Measurements from ENCODE around the gene KANSL1. TPM values are rescaled to one million over a fixed set of nuclear protein-coding genes. Genes with fewer than 3 reads are reported as not detected.
A peak's percentile ranks its signal among the peaks of the same experiment; 100 is the strongest.

The KANSL1 gene
- total and polyA plus RNA-seq, 3 experiments from 2014 or later = 20.9 to 70.7 (median 69.2) TPM

DNA sequence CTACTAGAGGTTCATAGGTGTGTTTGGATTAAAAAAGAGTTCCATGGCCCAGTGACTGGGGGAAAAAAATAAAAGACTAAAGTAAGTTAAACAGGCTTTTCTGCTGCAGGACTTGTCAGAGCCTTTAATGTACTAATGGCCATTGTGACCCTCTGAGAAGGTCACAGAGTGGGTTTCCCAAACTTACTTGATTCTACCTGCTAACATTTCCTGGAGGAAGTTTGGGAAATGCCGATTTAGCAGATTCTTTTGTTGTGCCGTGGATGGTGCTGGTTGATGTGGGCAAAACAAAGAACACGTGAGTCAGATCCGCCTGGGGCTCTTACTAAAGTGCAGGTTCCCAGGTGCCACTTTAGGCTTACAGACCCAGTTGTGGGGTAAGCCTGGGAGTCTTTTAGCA, 207.8 kb downstream of the KANSL1 start:
- Histone ChIP-seq H3K36me3 (ENCODE audit: insufficient read depth, low read length) (no peaks in the 10 kb centered on the region), H3K27ac (ENCODE audit: low read depth, low read length) (no peak overlapping the region), H3K9me3 (ENCODE audit: low read length) (no peaks in the 10 kb centered on the region), H3K27me3 (ENCODE audit: insufficient read depth, low read length, poor library complexity, severe bottlenecking) (no peaks in the 10 kb centered on the region), H3K4me1 (ENCODE audit: insufficient read depth, low read length) (no peaks in the 10 kb centered on the region), H3K4me3 (ENCODE audit: low read length) (no peak overlapping the region)
- no peak overlapping the region for H3K4me3 Mint-ChIP-seq
- CTCF ChIA-PET = no interaction called here
- H3K27ac Mint-ChIP-seq = peak overlapping the region in 2 of 8 donors; percentile 10 to 24
- no peaks in the 10 kb centered on the region for H3K9me3 Mint-ChIP-seq
- no peaks in the 10 kb centered on the region for H3K36me3 Mint-ChIP-seq
- POLR2A ChIA-PET = no interaction called here
- H3K4me1 Mint-ChIP-seq = no peaks in the 10 kb centered on the region
- DNase-seq = no peak
- peaks cover 0 to 5% of the 10 kb centered on the region in 2 donors for H3K27me3 Mint-ChIP-seq

DNA sequence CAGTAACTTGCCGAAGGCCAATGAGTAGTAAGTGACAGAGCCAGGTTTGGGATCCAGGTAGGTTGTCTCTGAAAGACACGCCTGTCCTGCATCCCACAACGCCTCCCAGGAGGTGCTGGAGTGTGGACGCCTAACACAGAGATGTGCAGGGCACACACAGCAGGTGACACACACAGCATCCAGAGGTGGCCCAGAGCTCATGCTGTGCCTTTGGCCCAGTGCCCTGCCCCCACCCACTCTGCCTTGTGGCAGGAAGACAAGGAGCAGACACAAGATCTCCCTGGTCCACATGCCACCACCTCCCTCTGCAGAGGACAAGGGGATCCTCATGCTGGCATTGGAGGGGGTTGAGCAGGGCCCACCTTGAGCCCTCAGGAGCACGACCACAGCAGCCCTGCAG, 208.9 kb downstream of the KANSL1 start:
- ChIA-PET POLR2A (no interaction called here), CTCF (no interaction called here)
- H3K4me3 ChIP-seq (ENCODE audit: low read length) = no peak overlapping the region
- H3K36me3 Mint-ChIP-seq = no peaks in the 10 kb centered on the region
- H3K4me1 Mint-ChIP-seq = no peaks in the 10 kb centered on the region
- H3K9me3 ChIP-seq (ENCODE audit: low read length) = no peaks in the 10 kb centered on the region
- no peak overlapping the region for H3K27ac Mint-ChIP-seq
- H3K4me3 Mint-ChIP-seq = no peak overlapping the region
- H3K27ac ChIP-seq (ENCODE audit: low read depth, low read length) = no peak overlapping the region
- H3K27me3 ChIP-seq (ENCODE audit: insufficient read depth, low read length, poor library complexity, severe bottlenecking) = no peaks in the 10 kb centered on the region
- no peaks in the 10 kb centered on the region for H3K9me3 Mint-ChIP-seq
- no peaks in the 10 kb centered on the region for H3K36me3 ChIP-seq (ENCODE audit: insufficient read depth, low read length)
- no peaks in the 10 kb centered on the region for H3K4me1 ChIP-seq (ENCODE audit: insufficient read depth, low read length)
- peaks cover 0 to 5% of the 10 kb centered on the region in 2 donors for H3K27me3 Mint-ChIP-seq
- DNase-seq = no peak

DNA sequence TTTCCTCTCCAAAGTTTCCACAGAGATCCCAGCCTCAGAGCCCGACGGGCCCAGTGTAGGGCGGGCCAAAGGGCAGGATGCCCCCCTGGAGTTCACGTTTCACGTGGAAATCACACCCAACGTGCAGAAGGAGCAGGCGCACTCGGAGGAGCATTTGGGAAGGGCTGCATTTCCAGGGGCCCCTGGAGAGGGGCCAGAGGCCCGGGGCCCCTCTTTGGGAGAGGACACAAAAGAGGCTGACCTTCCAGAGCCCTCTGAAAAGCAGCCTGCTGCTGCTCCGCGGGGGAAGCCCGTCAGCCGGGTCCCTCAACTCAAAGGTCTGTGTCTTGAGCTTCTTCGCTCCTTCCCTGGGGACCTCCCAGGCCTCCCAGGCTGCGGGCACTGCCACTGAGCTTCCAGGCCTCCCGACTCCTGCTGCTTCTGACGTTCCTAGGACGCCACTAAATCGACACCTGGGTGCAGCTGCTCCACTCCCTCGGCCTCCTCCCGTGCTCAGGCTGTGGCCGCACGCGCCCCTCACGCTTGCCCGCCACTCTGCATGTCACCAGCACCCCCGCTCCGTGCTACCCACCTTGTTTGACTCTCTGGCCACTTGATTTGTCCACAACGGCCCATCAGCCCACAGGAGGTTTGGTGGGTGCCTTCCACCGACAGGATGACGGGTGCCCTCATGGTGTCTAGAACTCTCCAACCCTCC, 209.5 kb downstream of the KANSL1 start:
- Histone ChIP-seq H3K4me1 (ENCODE audit: insufficient read depth, low read length) (no peaks in the 10 kb centered on the region), H3K9me3 (ENCODE audit: low read length) (no peaks in the 10 kb centered on the region), H3K4me3 (ENCODE audit: low read length) (no peak overlapping the region), H3K27ac (ENCODE audit: low read depth, low read length) (no peak overlapping the region), H3K27me3 (ENCODE audit: insufficient read depth, low read length, poor library complexity, severe bottlenecking) (no peaks in the 10 kb centered on the region), H3K36me3 (ENCODE audit: insufficient read depth, low read length) (no peaks in the 10 kb centered on the region)
- no peaks in the 10 kb centered on the region for H3K9me3 Mint-ChIP-seq
- CTCF ChIA-PET = no interaction called here
- no peaks in the 10 kb centered on the region for H3K4me1 Mint-ChIP-seq
- H3K27me3 Mint-ChIP-seq = peaks cover 0 to 5% of the 10 kb centered on the region in 2 donors
- POLR2A ChIA-PET = no interaction called here
- H3K36me3 Mint-ChIP-seq = no peaks in the 10 kb centered on the region
- H3K4me3 Mint-ChIP-seq = no peak overlapping the region
- no peak for DNase-seq
- no peak overlapping the region for H3K27ac Mint-ChIP-seq

- no peak overlapping the region for H3K27ac ChIP-seq (ENCODE audit: low read depth, low read length)
- H3K36me3 Mint-ChIP-seq = no peaks in the 10 kb centered on the region
- H3K4me1 Mint-ChIP-seq = peaks cover 0 to under 1% (median 0%) of the 10 kb centered on the region in 3 donors
- no peak for DNase-seq
- H3K4me3 ChIP-seq (ENCODE audit: low read length) = no peak overlapping the region
- no peak overlapping the region for H3K27ac Mint-ChIP-seq
- CTCF ChIA-PET = no interaction called here
- no peaks in the 10 kb centered on the region for H3K9me3 Mint-ChIP-seq
- no peaks in the 10 kb centered on the region for H3K4me1 ChIP-seq (ENCODE audit: insufficient read depth, low read length)
- peaks cover 0 to 5% of the 10 kb centered on the region in 2 donors for H3K27me3 Mint-ChIP-seq
- POLR2A ChIA-PET = no interaction called here
- H3K4me3 Mint-ChIP-seq = no peak overlapping the region
- H3K9me3 ChIP-seq (ENCODE audit: low read length) = no peaks in the 10 kb centered on the region
- H3K36me3 ChIP-seq (ENCODE audit: insufficient read depth, low read length) = no peaks in the 10 kb centered on the region
- H3K27me3 ChIP-seq (ENCODE audit: insufficient read depth, low read length, poor library complexity, severe bottlenecking) = no peaks in the 10 kb centered on the region
These were observed 210.2 kb downstream of the KANSL1 start for GRCh38 chr17:45982791-45983613.

GRCh38 chr17:45981306-45981705, 211.9 kb downstream of the KANSL1 start:
- Mint-ChIP-seq H3K4me1 (peaks cover 4 to 9% (median 7%) of the 10 kb centered on the region in 3 donors), H3K36me3 (no peaks in the 10 kb centered on the region), H3K27ac (no peak overlapping the region), H3K4me3 (no peak overlapping the region), H3K9me3 (no peaks in the 10 kb centered on the region), H3K27me3 (peaks cover 0 to 5% of the 10 kb centered on the region in 2 donors)
- CTCF ChIA-PET = no interaction called here
- no peak for DNase-seq
- no peak overlapping the region for H3K27ac ChIP-seq (ENCODE audit: low read depth, low read length)
- POLR2A ChIA-PET = no interaction called here
- no peaks in the 10 kb centered on the region for H3K4me1 ChIP-seq (ENCODE audit: insufficient read depth, low read length)
- H3K9me3 ChIP-seq (ENCODE audit: low read length) = no peaks in the 10 kb centered on the region
- no peaks in the 10 kb centered on the region for H3K36me3 ChIP-seq (ENCODE audit: insufficient read depth, low read length)
- no peaks in the 10 kb centered on the region for H3K27me3 ChIP-seq (ENCODE audit: insufficient read depth, low read length, poor library complexity, severe bottlenecking)
- no peak overlapping the region for H3K4me3 ChIP-seq (ENCODE audit: low read length)

- no peak overlapping the region for H3K27ac Mint-ChIP-seq
- no peaks in the 10 kb centered on the region for H3K9me3 Mint-ChIP-seq
- H3K27me3 Mint-ChIP-seq = peaks cover under 1 to 5% of the 10 kb centered on the region in 2 donors
- H3K36me3 ChIP-seq (ENCODE audit: insufficient read depth, low read length) = no peaks in the 10 kb centered on the region
- no peak overlapping the region for H3K4me3 ChIP-seq (ENCODE audit: low read length)
- H3K36me3 Mint-ChIP-seq = no peaks in the 10 kb centered on the region
- H3K4me3 Mint-ChIP-seq = no peak overlapping the region
- H3K27me3 ChIP-seq (ENCODE audit: insufficient read depth, low read length, poor library complexity, severe bottlenecking) = no peaks in the 10 kb centered on the region
- H3K9me3 ChIP-seq (ENCODE audit: low read length) = no peaks in the 10 kb centered on the region
- ChIA-PET POLR2A (no interaction called here), CTCF (no interaction called here)
- H3K4me1 Mint-ChIP-seq = peaks cover 4 to 9% (median 7%) of the 10 kb centered on the region in 3 donors
- H3K4me1 ChIP-seq (ENCODE audit: insufficient read depth, low read length) = no peaks in the 10 kb centered on the region
- no peak for DNase-seq
- no peak overlapping the region for H3K27ac ChIP-seq (ENCODE audit: low read depth, low read length)
These were observed 212.4 kb downstream of the KANSL1 start for GRCh38 chr17:45980855-45981254.

Other genes starting within 250 kb of the KANSL1 start
- not detected for gene STH, start 194.2 kb downstream of the KANSL1 start, total RNA-seq
- not detected for gene STH, start 194.2 kb downstream of the KANSL1 start, polyA plus RNA-seq
- 1 to 10 TPM; 2.4 to 2.5 TPM for gene LRRC37A, start 101.7 kb upstream of the KANSL1 start, total RNA-seq
- gene LRRC37A, start 101.7 kb upstream of the KANSL1 start, polyA plus RNA-seq = 1.1 TPM
- 10 to 100 TPM; 11.5 to 12.9 TPM for gene ARL17B, start 168.3 kb upstream of the KANSL1 start, total RNA-seq
- gene ARL17B, start 168.3 kb upstream of the KANSL1 start, polyA plus RNA-seq = 25.8 TPM

All from CD8-positive, alpha-beta memory T cell (primary cell).